ACC112 (cell line): ENCODE measurements around the gene PTK7.

Experiments used
- H2AFZ ChIP-seq: fragments of 200-600 bp; sonication (generic); one replicate; pipeline ENCODE4 v1.6.0; 2017; ENCODE audit warnings: antibody characterized with exemption, low read length; ENCODE audit not compliant: unreplicated experiment
- H3K27ac ChIP-seq: fragments of 200-600 bp; sonication (generic); 2 replicates; pipeline ENCODE4 v1.5.1; 2014; ENCODE audit warnings: low read depth, mild to moderate bottlenecking, antibody characterized with exemption, low read length, moderate library complexity
- H3K27me3 ChIP-seq: fragments of 200-600 bp; sonication (generic); 2 replicates; pipeline ENCODE4 v1.6.1; 2014; ENCODE audit warnings: mild to moderate bottlenecking, antibody characterized with exemption, low read length, moderate library complexity, mixed read lengths; ENCODE audit not compliant: insufficient read depth
- H3K36me3 ChIP-seq: fragments of 200-600 bp; sonication (generic); 2 replicates; pipeline ENCODE4 v1.6.1; 2016; ENCODE audit warnings: mild to moderate bottlenecking, antibody characterized with exemption, low read length, moderate library complexity, mixed read lengths; ENCODE audit not compliant: insufficient read depth
- H3K4me1 ChIP-seq: fragments of 200-600 bp; sonication (generic); one replicate; pipeline ENCODE4 v1.6.1; 2016; ENCODE audit warnings: low read length, mixed read lengths; ENCODE audit not compliant: insufficient read depth, unreplicated experiment, control insufficient read depth
- H3K4me3 ChIP-seq: fragments of 200-600 bp; sonication (generic); 2 replicates; pipeline ENCODE4 v1.5.1; 2014; ENCODE audit warnings: mild to moderate bottlenecking, low read depth, low read length
- H3K79me2 ChIP-seq: fragments of 200-600 bp; sonication (generic); one replicate; pipeline ENCODE4 v1.6.0; 2016; ENCODE audit warnings: low read length; ENCODE audit not compliant: control insufficient read depth, unreplicated experiment, insufficient read depth

PTK7 gene

GRCh38 chr6:43120101-43120763 is 44.1 kb downstream of the PTK7 start:
- Histone ChIP-seq H3K27ac (peak overlapping the region; percentile 86), H3K27me3 (no peaks in the 10 kb centered on the region), H3K4me3 (no peak overlapping the region), H3K36me3 (no peaks in the 10 kb centered on the region), H2AFZ (no peak overlapping the region), H3K4me1 (peaks cover 39% of the 10 kb centered on the region), H3K79me2 (peaks cover 22% of the 10 kb centered on the region)

- Histone ChIP-seq H3K27me3 (no peaks in the 10 kb centered on the region), H3K4me1 (peaks cover 49% of the 10 kb centered on the region), H3K4me3 (peak overlapping the region; percentile 51), H3K27ac (peak overlapping the region; percentile 86), H3K79me2 (peaks cover 22% of the 10 kb centered on the region), H3K36me3 (no peaks in the 10 kb centered on the region), H2AFZ (peak overlapping the region; percentile 34)
Measured at GRCh38 chr6:43120944-43121913, 45.1 kb downstream of the PTK7 start.

GRCh38 chr6:43122146-43122545 is 46.0 kb downstream of the PTK7 start:
- Histone ChIP-seq H3K27ac (peak overlapping the region; percentile 86), H3K79me2 (peaks cover 22% of the 10 kb centered on the region), H3K4me1 (peaks cover 55% of the 10 kb centered on the region)

GRCh38 chr6:43123461-43124314 is 47.6 kb downstream of the PTK7 start:
- H3K27ac ChIP-seq: no peak overlapping the region
- H3K27me3 ChIP-seq: no peaks in the 10 kb centered on the region
- peaks cover 22% of the 10 kb centered on the region for H3K79me2 ChIP-seq
- no peaks in the 10 kb centered on the region for H3K36me3 ChIP-seq
- H3K4me1 ChIP-seq: peaks cover 55% of the 10 kb centered on the region
- H3K4me3 ChIP-seq: no peak overlapping the region
- H2AFZ ChIP-seq: no peak overlapping the region

More at GRCh38 chr6:43122146-43122545, 46.0 kb downstream of the PTK7 start:
- H3K27me3 ChIP-seq: no peaks in the 10 kb centered on the region
- no peak overlapping the region for H2AFZ ChIP-seq
- H3K4me3 ChIP-seq: no peak overlapping the region
- H3K36me3 ChIP-seq: no peaks in the 10 kb centered on the region

GRCh38 chr6:43124481-43124880 is 48.4 kb downstream of the PTK7 start:
- Histone ChIP-seq H3K4me3 (no peak overlapping the region), H3K36me3 (no peaks in the 10 kb centered on the region), H2AFZ (no peak overlapping the region), H3K79me2 (peaks cover 19% of the 10 kb centered on the region), H3K27me3 (no peaks in the 10 kb centered on the region), H3K4me1 (peaks cover 63% of the 10 kb centered on the region), H3K27ac (no peak overlapping the region)

GRCh38 chr6:43125119-43125518 is 49.0 kb downstream of the PTK7 start:
- H3K27me3 ChIP-seq: no peaks in the 10 kb centered on the region
- H3K36me3 ChIP-seq: no peaks in the 10 kb centered on the region
- H3K79me2 ChIP-seq: peaks cover 19% of the 10 kb centered on the region
- no peak overlapping the region for H3K4me3 ChIP-seq
- H3K27ac ChIP-seq: peak overlapping the region; percentile 57; the same call in 1 of the 2 replicates
- H2AFZ ChIP-seq: no peak overlapping the region
- peaks cover 66% of the 10 kb centered on the region for H3K4me1 ChIP-seq

GRCh38 chr6:43125555-43125954 is 49.4 kb downstream of the PTK7 start:
- Histone ChIP-seq H3K27ac (peak overlapping the region; percentile 57; the same call in 1 of the 2 replicates), H3K79me2 (peaks cover 19% of the 10 kb centered on the region), H3K27me3 (no peaks in the 10 kb centered on the region), H3K36me3 (no peaks in the 10 kb centered on the region), H3K4me1 (peaks cover 63% of the 10 kb centered on the region), H2AFZ (no peak overlapping the region), H3K4me3 (no peak overlapping the region)

- Histone ChIP-seq H3K27ac (no peak overlapping the region), H3K27me3 (no peaks in the 10 kb centered on the region), H3K4me1 (peaks cover 49% of the 10 kb centered on the region), H2AFZ (no peak overlapping the region), H3K36me3 (no peaks in the 10 kb centered on the region), H3K4me3 (no peak overlapping the region), H3K79me2 (peaks cover 19% of the 10 kb centered on the region)
Measured at GRCh38 chr6:43127180-43127579, 51.1 kb downstream of the PTK7 start.

- H3K27ac ChIP-seq: no peak overlapping the region
- H3K27me3 ChIP-seq: no peaks in the 10 kb centered on the region
- H3K4me3 ChIP-seq: no peak overlapping the region
- no peak overlapping the region for H2AFZ ChIP-seq
- no peaks in the 10 kb centered on the region for H3K36me3 ChIP-seq
- H3K79me2 ChIP-seq: peaks cover 16% of the 10 kb centered on the region
- H3K4me1 ChIP-seq: peaks cover 43% of the 10 kb centered on the region
Measured at GRCh38 chr6:43127877-43128276, 51.8 kb downstream of the PTK7 start.

GRCh38 chr6:43128926-43129325 is 52.8 kb downstream of the PTK7 start:
- Histone ChIP-seq H3K36me3 (no peaks in the 10 kb centered on the region), H3K4me1 (peaks cover 33% of the 10 kb centered on the region), H3K4me3 (no peak overlapping the region), H2AFZ (no peak overlapping the region), H3K79me2 (peaks cover 8% of the 10 kb centered on the region), H3K27me3 (no peaks in the 10 kb centered on the region), H3K27ac (no peak overlapping the region)
